GM11168 (cell line): Measurements from ENCODE around the gene MRPS15.

Source experiments
- in situ Hi-C: fragments of 300-500 bp; cut with MboI; formaldehyde crosslinking; loops from one replicate; pipeline ENCODE4 v1.12.0; 2022; ENCODE audit warnings: low sequenced_read_pairs; ENCODE audit not compliant: unreplicated experiment

The MRPS15 gene

DNA sequence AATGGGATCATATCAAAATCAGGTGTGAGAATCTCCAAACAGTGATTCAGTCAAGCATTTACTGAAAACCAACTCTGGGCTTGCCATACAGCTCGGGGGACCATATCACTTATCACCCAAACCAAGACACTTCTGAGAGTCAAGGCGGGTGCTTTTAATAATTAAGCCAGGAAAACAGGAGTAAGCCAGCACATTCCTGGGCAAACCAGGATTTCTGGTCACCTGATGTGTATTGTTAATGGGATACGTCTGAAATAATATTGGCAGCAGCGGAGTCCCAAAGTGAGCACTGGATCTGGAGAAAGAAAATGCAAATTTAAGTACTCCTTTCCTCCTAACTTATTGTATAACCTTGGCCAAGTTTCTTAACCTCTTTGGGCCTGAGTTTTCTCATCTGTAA is 31.6 kb downstream of the MRPS15 start:
- in situ Hi-C loops = no loop called here

DNA sequence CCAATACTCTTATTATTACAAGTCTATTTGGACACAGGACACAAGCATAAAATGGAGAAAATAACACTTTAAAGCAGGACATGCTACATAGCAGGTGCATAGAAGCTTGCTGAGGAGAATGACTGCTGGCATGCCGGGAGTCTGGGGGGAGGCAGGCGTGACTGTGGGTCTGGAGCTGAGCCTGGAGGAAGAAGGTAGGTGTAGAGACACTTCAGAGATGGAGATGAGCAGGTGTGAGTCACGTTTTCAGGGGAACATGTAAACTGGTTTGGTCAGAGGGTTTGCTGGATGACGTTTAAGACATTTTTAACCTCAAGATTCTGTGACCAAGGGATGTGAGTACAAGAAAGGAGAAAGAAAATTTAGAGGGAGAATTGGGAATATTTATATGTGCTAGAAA is 38.4 kb downstream of the MRPS15 start:
- in situ Hi-C loops = no loop called here

DNA sequence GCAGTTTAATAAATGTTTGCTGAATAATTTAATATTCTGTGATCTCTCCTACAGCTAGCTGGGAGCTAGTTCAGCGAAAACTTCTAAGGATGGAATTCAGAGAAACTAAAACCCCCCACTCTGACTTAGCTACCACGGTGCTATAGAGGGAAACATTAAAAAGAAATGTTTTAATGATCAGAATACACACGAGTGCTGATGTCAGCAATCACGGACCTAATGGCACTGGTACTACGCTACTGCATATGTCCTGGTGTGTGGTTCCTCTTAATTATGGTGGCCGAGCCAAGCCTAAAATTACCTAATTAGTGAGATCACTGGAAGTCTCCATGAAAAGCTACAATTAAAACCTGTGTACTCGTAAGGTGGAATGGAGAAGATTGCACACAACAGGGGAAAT is 42.5 kb downstream of the MRPS15 start:
- in situ Hi-C loops = loop anchor here (5.0 kb wide), 1 partner anchor 74 kb away; no protein-coding TSS in a partner anchor

DNA sequence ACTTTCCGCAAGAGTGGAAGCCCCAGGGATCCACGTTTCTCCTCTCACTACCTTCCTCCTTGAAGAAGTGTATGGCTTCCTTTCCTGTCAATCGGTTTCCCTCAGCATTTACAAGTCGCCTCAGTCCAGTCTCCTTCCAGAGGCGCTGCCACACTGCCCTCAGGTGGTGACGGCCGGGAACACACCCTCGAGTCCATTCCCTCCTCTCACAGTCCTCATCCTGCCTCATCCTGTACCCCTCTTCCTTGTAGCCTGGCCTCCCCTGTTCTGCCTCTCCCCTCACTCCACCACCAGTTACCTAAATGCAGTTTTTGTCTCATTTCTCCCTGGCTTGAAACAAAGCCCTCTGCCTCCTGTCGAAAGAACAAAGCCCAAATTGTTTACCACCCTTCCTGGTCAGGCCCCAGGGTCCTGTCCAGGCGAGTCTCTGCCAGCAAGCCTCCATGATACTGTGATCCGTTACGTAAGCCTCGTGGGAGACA is 43.3 kb downstream of the MRPS15 start:
- in situ Hi-C loops = loop anchor here (5.0 kb wide), 1 partner anchor 74 kb away; no protein-coding TSS in a partner anchor

DNA sequence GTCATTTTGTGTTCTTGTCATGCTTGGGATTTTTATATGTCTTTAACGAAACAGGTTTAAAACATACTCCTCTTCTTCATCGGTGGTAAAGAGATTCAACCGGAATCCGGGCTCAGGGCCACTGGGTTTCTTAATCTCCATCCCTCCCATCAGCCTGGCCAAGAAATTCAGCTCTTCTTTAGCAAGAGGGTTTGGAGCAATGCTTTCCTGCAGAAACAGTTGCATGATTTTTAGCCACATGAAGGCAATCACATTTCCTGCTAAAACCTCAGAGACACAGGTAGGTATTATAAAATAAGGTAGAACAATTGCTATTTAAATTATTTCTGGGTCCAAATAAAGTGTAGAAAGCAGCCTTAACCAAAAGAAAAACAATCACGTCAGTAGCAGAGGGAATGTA is 43.8 kb downstream of the MRPS15 start:
- in situ Hi-C loops = loop anchor here (5.0 kb wide), 1 partner anchor 73 kb away; no protein-coding TSS in a partner anchor

DNA sequence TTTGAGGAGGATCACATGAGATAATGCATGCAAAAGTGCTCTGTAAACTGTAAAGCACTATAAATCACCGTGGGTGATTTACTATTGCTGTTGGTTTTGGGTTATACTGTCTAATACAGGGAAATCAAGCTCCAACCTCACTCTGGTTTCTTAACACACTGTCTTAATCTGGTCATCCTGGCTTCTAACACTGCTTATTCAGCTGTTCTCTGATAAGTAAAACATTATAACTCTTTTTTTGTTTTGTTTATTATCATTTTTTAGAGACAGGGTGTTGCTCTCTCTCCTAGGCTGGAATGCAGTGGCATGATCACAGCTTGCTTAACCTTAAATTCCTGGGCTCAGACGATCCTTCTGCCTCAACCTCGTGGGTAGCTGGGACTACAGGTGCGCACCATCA is 44.6 kb downstream of the MRPS15 start:
- in situ Hi-C loops = no loop called here

DNA sequence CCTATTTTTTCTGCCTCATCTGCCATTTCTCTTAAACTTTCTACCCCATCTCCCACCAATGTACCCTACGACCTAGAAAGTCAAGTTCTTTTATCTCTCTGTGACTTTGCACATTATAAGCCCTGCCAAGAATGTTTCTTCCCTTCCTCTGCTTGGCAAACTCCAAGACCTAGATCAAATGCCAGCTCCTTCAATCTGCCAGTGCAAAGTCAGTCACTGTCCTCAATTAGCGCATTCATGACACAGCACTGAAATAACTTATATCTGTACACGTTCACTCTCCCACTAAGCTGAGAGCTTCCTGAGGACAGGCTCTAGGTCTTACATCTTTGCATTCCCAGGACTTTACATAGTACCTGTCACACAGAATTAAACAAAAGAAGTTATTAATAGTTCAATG is 45.0 kb downstream of the MRPS15 start:
- in situ Hi-C loops = no loop called here

DNA sequence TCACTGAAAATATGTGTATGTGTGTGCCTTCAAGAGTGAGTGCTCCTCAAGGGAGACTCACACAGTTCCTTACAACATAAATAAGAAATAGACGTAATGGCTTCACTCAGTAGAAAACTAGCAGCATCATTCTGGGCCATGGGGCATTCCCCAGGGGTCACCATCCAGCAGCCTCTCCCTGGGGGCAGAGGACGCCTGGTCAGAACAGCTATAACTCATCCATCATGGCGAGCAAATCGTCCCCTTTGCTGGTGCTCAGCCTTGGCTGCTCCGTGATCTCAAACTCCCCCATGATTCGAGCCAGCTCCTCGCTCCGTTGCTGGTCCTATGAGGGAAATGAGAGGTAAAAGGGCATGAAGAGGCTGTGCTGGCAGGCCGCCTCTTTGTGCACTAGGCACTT is 46.3 kb downstream of the MRPS15 start:
- in situ Hi-C loops = no loop called here

DNA sequence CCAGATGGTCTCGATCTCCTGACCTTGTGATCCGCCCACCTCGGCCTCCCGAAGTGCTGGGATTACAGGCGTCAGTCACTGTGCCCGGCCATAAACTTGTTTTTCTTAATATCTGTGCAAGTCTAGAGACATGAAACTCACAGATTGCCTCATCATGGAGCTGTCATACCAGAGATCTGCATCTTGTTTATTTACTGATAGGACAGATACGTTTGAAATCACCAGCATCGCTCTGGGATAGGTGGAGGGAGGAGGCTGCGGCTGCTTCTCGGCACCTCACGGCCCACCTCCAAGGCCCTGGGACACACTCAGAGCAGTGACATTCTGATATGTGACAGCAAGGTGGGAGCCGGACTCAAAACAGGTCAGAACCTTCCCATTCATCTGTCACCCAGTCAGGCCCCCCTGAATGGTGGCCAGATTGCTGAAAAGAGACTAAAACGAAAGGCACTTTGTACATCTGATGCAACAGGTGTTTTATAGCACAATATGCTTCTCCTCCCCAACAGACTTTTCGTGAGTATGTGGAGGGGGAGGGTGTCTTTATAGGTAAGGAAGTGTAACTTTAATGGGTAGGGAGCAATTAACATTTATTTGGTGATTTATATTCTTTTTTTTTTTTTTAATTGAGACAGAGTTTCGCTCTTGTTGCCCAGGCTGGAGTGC is 48.4 kb downstream of the MRPS15 start:
- in situ Hi-C loops = no loop called here

DNA sequence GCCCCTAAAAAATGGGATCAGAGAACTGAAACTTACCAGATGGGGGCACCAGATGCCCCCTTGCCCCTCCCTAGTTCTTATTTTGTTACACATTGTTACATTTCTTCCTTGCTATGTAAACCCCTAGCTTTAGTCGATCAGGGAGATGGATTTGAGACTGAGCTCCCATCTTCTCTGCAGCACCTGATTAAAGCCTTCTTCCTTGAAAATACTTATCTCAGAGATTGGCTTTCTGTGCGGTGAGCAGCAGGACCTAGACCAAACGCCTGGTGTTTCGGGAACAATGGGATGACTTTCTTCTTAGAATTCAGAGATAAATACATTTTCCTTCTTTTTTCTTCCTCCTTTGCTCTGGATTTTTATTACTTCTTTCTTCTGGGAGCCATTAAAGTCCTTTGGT is 49.8 kb downstream of the MRPS15 start:
- in situ Hi-C loops = no loop called here

DNA sequence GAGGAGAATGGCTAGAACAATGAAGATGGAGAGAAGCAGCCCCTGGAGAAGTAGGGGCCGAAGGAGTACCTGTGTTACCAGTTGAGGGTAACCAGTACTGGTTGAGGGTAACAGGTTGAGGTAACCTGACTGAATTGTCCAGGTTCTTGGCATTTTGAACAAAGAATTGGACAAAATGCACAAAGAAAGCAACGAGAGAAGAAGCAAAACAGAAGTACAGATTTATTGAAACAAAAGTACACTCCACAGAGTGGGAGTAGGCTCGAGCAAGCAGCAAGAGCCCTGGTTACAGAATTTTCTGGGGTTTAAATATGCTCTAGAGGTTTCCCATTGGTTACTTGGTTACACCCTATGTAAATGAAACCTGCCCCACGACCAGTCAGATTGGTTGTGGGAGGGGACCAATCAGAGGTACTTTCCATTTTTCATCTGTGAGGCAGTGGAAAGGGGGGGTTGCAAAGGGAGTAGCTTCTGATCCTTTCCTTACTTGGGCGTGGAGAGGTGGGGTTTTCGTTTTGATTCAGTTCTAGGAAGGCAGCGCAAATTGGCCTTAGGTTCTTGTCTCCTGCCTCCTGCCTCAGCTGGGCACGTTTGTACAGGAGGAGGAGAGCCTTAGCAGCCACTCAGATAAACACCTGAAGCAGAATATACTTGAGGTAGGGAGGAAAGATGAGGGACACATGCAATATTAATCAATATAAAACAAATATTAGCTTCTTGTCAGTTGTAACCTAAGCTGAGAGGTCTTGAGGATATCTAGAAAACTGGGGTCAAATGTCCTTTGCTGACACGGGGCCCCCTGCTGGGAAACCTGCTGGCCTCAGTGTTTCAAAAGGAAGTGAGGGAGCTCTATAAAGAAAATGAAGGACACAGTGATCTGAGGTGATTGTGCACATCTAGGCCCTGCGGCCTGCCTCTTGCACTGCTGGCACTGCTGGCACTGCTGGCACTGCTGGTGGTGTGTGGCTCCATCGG is 52.2 kb downstream of the MRPS15 start:
- in situ Hi-C loops = no loop called here

DNA sequence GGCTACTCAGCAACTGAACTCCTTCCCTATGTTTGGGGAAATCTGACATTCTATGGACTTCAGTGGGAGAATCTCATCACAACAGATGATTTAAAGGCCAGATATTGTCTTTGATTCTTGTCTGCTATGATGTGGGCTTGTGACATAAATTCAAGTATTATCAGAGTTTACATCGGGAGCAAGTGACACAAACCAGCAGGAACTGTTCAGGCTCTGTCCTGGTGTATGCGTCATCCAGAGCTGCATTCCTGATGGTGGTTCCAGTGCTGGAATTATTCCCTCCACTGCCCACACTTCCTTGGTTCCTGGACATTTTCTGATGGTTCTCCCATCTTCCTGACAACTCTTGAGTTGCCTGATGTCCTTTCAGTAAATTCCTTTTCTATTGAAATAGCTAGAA is 55.7 kb downstream of the MRPS15 start:
- in situ Hi-C loops = no loop called here

DNA sequence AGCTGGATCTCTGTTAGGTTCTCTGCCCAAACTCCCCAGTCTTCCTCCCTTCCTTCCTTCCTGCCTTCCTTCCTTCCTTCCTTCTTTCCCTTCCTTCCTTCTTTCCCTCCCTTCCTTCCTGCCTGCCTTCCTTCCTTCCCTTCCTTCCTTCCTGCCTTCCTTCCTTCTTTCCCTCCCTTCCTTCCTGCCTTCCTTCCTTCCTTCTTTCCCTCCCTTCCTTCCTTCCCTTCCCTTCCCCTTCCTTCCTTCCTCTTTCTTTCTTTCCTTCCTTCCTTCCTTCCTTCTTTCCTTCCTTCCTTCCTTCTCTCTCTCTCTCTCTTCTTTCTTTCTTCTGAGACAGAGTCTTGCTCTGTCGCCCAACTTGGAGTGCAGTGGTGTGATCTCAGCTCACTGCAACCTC is 57.7 kb downstream of the MRPS15 start:
- in situ Hi-C loops = no loop called here
